ENCODE measurements around the gene SPEG.

SPEG gene

DNA sequence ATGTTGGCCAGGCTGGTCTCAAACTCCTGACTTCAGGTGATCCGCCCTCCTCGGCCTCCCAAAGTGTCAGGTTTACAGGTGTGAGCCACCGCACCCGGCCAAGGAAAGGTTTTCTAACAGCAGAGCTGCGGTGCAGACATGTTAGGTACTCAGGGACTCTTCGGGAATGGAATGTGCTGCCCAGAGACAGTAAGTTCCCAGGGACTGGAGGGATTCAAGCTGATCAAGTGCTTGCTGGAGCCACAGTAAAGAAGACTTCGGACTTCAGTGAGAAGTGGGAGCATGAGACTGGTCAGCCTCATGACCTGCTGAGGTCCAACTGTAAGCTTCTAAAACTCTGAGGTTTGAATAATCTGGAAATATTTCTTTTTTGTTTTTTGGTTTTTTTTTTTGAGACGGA lies 24.3 kb upstream of the SPEG start:
- H3K9me2 ChIP-seq (replicated peaks; ENCODE audit: control insufficient read depth, low read length): no peaks in the 10 kb centered on the region
- H3F3A ChIP-seq (ENCODE audit: control insufficient read depth, insufficient read depth): no peaks in the 10 kb centered on the region
- peaks cover 3% of the 10 kb centered on the region for H3K9me3 ChIP-seq (ENCODE audit: control insufficient read depth, insufficient read depth, low read length)

GRCh38 chr2:219414857-219415256 lies 19.8 kb upstream of the SPEG start:
- Histone ChIP-seq H3K4me1 (ENCODE audit: control insufficient read depth, low read length) (no peaks in the 10 kb centered on the region), H3K4me3 (ENCODE audit: low read length) (no peak overlapping the region), H3K27ac (ENCODE audit: low read depth, low read length) (no peak overlapping the region), H3K27me3 (ENCODE audit: control insufficient read depth, low read length) (peaks cover 10% of the 10 kb centered on the region), H3K9me2 (replicated peaks; ENCODE audit: control insufficient read depth, low read length) (no peaks in the 10 kb centered on the region), H4K20me1 (ENCODE audit: control insufficient read depth, insufficient read depth, low read depth, low read length) (no peaks in the 10 kb centered on the region), H3K36me3 (ENCODE audit: control insufficient read depth, low read length) (no peaks in the 10 kb centered on the region), H3K79me2 (ENCODE audit: control insufficient read depth, low read length) (no peaks in the 10 kb centered on the region), H3K4me2 (ENCODE audit: low read length) (no peak overlapping the region), H3F3A (ENCODE audit: control insufficient read depth, insufficient read depth) (no peaks in the 10 kb centered on the region), H3K9me3 (ENCODE audit: control insufficient read depth, insufficient read depth, low read length) (peaks cover 3% of the 10 kb centered on the region)
- TF ChIP-seq, protein P1, sequence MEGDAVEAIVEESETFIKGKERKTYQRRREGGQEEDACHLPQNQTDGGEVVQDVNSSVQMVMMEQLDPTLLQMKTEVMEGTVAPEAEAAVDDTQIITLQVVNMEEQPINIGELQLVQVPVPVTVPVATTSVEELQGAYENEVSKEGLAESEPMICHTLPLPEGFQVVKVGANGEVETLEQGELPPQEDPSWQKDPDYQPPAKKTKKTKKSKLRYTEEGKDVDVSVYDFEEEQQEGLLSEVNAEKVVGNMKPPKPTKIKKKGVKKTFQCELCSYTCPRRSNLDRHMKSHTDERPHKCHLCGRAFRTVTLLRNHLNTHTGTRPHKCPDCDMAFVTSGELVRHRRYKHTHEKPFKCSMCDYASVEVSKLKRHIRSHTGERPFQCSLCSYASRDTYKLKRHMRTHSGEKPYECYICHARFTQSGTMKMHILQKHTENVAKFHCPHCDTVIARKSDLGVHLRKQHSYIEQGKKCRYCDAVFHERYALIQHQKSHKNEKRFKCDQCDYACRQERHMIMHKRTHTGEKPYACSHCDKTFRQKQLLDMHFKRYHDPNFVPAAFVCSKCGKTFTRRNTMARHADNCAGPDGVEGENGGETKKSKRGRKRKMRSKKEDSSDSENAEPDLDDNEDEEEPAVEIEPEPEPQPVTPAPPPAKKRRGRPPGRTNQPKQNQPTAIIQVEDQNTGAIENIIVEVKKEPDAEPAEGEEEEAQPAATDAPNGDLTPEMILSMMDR (IDR thresholded peaks at IDR 0.05; ENCODE audit: low read depth, low read length, poor library complexity, severe bottlenecking): no peak
- no peak for TF ChIP-seq EZH2phosphoT487 (IDR thresholded peaks at IDR 0.05; ENCODE audit: borderline replicate concordance, low read length)

More for the DNA sequence above, 24.3 kb upstream of the SPEG start:
- Histone ChIP-seq H3K27ac (ENCODE audit: low read depth, low read length) (no peak overlapping the region), H3K36me3 (ENCODE audit: control insufficient read depth, low read length) (no peaks in the 10 kb centered on the region), H4K20me1 (ENCODE audit: control insufficient read depth, insufficient read depth, low read depth, low read length) (no peaks in the 10 kb centered on the region), H3K4me3 (ENCODE audit: low read length) (no peak overlapping the region), H3K79me2 (ENCODE audit: control insufficient read depth, low read length) (no peaks in the 10 kb centered on the region), H3K4me1 (ENCODE audit: control insufficient read depth, low read length) (no peaks in the 10 kb centered on the region), H3K4me2 (ENCODE audit: low read length) (no peak overlapping the region), H3K27me3 (ENCODE audit: control insufficient read depth, low read length) (peaks cover 7% of the 10 kb centered on the region)
- no peak for TF ChIP-seq EZH2phosphoT487 (IDR thresholded peaks at IDR 0.05; ENCODE audit: borderline replicate concordance, low read length)
- TF ChIP-seq, protein P1 (IDR thresholded peaks at IDR 0.05; ENCODE audit: low read depth, low read length, poor library complexity, severe bottlenecking): no peak

DNA sequence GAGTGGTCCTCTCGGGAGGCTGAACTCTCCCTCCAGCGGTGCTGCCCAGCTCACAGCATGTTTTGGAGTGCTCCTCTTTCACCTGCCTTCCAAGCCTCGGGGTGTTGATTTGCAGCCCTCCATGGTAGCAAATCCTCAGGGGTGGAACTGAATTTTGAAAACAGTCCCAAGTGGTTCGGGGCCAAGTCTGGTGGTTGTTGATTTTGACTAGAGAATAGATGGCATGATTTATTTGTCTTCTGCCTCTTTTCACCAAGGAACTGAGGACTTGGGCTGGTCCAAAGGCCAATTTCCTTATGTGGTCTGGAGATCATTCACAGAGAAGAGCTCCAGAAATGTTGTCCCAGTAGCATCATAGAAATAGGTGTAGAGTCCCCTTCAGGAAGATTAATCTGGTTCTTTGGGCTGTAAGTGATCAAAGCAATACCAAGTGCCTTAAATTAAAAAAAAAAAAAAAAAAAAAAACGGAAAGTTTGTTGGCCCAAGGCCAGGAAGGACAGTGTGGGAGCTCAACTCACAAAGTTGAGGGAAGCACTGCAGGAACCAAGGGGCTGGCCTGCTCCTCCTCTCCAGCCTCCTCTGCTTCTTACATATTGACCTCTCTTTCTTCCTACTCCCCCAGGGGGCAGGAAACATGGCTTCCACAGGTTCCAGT lies 18.9 kb upstream of the SPEG start:
- no peaks in the 10 kb centered on the region for H3F3A ChIP-seq (ENCODE audit: control insufficient read depth, insufficient read depth)
- no peaks in the 10 kb centered on the region for H3K9me2 ChIP-seq (replicated peaks; ENCODE audit: control insufficient read depth, low read length)
- H3K27ac ChIP-seq (ENCODE audit: low read depth, low read length): no peak overlapping the region
- H4K20me1 ChIP-seq (ENCODE audit: control insufficient read depth, insufficient read depth, low read depth, low read length): no peaks in the 10 kb centered on the region
- H3K4me2 ChIP-seq (ENCODE audit: low read length): no peak overlapping the region
- no peak overlapping the region for H3K4me3 ChIP-seq (ENCODE audit: low read length)
- H3K4me1 ChIP-seq (ENCODE audit: control insufficient read depth, low read length): no peaks in the 10 kb centered on the region
- H3K27me3 ChIP-seq (ENCODE audit: control insufficient read depth, low read length): peaks cover 10% of the 10 kb centered on the region
- H3K36me3 ChIP-seq (ENCODE audit: control insufficient read depth, low read length): no peaks in the 10 kb centered on the region
- peaks cover 3% of the 10 kb centered on the region for H3K9me3 ChIP-seq (ENCODE audit: control insufficient read depth, insufficient read depth, low read length)
- TF ChIP-seq EZH2phosphoT487 (IDR thresholded peaks at IDR 0.05; ENCODE audit: borderline replicate concordance, low read length): no peak
- TF ChIP-seq, protein P1 (IDR thresholded peaks at IDR 0.05; ENCODE audit: low read depth, low read length, poor library complexity, severe bottlenecking): no peak
- no peaks in the 10 kb centered on the region for H3K79me2 ChIP-seq (ENCODE audit: control insufficient read depth, low read length)

Measured in DOHH2 (cell line).